ENCODE data around the gene GTF2IRD1. TPM values are rescaled to one million over a fixed set of nuclear protein-coding genes. Genes with fewer than 3 reads are reported as not detected.
A peak's percentile ranks its signal among the peaks of the same experiment; 100 is the strongest.

The GTF2IRD1 gene
- polyA plus RNA-seq, 3 donors: not detected

DNA sequence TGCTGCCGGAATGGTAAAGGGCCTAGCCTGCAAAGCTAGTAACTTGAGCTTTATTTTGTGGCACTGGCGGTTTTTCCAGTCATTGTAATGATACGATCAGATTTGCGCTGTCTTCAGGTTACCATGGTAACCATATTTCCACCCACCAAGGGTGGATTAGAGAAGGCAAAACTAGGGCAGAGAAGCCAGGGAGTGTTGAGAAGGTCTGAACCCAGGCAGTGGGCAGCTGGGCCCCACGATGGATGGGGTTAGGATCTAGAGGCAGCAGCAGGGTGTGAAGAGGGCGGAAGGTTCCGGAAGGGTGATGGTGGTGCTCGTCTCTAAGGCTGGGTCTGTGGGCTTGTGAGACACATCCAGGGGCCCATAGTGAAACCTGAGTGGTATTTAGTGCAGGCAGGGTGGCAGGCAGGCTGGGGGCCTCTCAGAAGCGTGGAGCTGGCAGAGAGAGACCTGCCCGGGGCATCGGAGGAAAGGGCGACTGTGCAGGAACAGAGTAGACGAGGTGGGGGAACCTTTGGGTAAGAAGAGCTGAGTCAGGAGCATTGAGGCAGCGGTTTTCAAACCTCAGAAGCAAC lies 115.9 kb downstream of the GTF2IRD1 start:
- Histone ChIP-seq H3K79me2 (ENCODE audit: insufficient read depth, low read length) (no peaks in the 10 kb centered on the region), H3K4me1 (ENCODE audit: control insufficient read depth in 1 of 2, insufficient read depth in 2 of 2, low read length in 2 of 2) (no peaks in the 10 kb centered on the region)
- no peak for DNase-seq

DNA sequence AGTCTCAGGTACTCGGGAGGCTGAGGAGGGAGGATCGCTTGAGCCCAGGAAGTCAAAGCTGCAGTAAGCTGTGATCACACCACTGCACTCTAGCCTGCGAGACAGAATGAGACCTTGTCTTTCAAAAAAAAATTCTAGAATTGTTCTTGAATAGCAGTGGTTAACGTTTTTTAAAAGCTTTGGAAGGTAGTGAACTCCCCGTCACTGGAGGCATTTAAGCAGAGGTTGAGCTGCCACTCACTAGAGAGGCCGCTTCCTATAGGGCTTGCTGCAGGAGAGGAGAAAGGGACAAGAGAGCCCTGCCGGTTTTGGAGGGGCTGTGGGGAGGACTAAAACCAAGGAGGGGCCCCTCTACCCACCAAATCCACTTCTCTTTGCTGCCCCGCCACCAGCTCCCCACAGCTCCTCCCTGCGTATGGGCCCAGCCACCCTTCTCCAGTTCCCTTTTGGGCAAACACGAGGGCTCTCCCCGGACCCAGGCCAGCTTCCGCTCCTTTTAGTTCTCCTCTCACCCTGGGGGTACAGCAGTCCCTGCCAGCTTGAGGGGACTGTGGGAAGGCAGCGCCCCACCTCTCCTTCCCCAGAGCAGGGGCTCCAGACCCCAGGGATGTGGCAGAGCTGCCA lies 116.9 kb downstream of the GTF2IRD1 start:
- Histone ChIP-seq H3K27me3 (ENCODE audit: control insufficient read depth in 2 of 2, insufficient read depth in 2 of 2, low read length in 2 of 2) (no peaks in the 10 kb centered on the region), H3K4me1 (ENCODE audit: control insufficient read depth in 1 of 2, insufficient read depth in 2 of 2, low read length in 2 of 2) (no peaks in the 10 kb centered on the region), H3K79me2 (ENCODE audit: insufficient read depth, low read length) (no peaks in the 10 kb centered on the region), H4K20me1 (ENCODE audit: insufficient read depth, low read length) (no peaks in the 10 kb centered on the region), H3K36me3 (replicated peaks in 1 of 2; ENCODE audit: control insufficient read depth in 1 of 2, insufficient read depth in 2 of 2, low read length in 2 of 2) (no peaks in the 10 kb centered on the region), H3K9ac (ENCODE audit: insufficient read depth, low read length, poor library complexity, severe bottlenecking) (no peak overlapping the region), H3K27ac (ENCODE audit: low read depth in 1 of 2, low read length in 2 of 2) (no peak overlapping the region), H3K4me3 (replicated peaks in 1 of 3; ENCODE audit: low read depth in 2 of 3, low read length in 3 of 3) (no peak overlapping the region), H2AFZ (ENCODE audit: insufficient read depth, low read depth, low read length, poor library complexity, severe bottlenecking) (no peak overlapping the region), H3K9me3 (replicated peaks in 1 of 2; ENCODE audit: control insufficient read depth in 1 of 2, insufficient read depth in 1 of 2, low read length in 2 of 2) (no peaks in the 10 kb centered on the region), H3K4me2 (replicated peaks; ENCODE audit: extremely low read depth, low read length, poor library complexity, severe bottlenecking) (no peak overlapping the region)
- Mint-ChIP-seq H3K9me3 (peaks cover 0 to 1% (median 0%) of the 10 kb centered on the region in 7 donors), H3K36me3 (no peaks in the 10 kb centered on the region), H3K27ac (peak overlapping the region in 1 of 7 donors; percentile 23), H3K4me1 (peaks cover 8% of the 10 kb centered on the region), H3K27me3 (ENCODE audit: low read depth in 3 of 3) (peaks cover 0 to 2% (median 2%) of the 10 kb centered on the region in 3 donors), H3K4me3 (no peak overlapping the region)
- TF ChIP-seq, protein P1, sequence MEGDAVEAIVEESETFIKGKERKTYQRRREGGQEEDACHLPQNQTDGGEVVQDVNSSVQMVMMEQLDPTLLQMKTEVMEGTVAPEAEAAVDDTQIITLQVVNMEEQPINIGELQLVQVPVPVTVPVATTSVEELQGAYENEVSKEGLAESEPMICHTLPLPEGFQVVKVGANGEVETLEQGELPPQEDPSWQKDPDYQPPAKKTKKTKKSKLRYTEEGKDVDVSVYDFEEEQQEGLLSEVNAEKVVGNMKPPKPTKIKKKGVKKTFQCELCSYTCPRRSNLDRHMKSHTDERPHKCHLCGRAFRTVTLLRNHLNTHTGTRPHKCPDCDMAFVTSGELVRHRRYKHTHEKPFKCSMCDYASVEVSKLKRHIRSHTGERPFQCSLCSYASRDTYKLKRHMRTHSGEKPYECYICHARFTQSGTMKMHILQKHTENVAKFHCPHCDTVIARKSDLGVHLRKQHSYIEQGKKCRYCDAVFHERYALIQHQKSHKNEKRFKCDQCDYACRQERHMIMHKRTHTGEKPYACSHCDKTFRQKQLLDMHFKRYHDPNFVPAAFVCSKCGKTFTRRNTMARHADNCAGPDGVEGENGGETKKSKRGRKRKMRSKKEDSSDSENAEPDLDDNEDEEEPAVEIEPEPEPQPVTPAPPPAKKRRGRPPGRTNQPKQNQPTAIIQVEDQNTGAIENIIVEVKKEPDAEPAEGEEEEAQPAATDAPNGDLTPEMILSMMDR (IDR thresholded peaks at IDR 0.05): no peak
- no peak for DNase-seq
- intact Hi-C loops (cut with micrococcal nuclease): no loop called here
- WGBS (ENCODE audit: insufficient coverage): 85% methylated on average over 10 of the region's 13 CpGs

More for the DNA sequence above, 115.9 kb downstream of the GTF2IRD1 start:
- Mint-ChIP-seq H3K27ac (peak overlapping the region in 1 of 7 donors; percentile 17), H3K27me3 (ENCODE audit: low read depth in 3 of 3) (peaks cover 0 to 2% (median 0%) of the 10 kb centered on the region in 3 donors), H3K4me1 (no peaks in the 10 kb centered on the region), H3K9me3 (peaks cover 0 to 1% (median 0%) of the 10 kb centered on the region in 7 donors), H3K4me3 (no peak overlapping the region), H3K36me3 (no peaks in the 10 kb centered on the region)
- Histone ChIP-seq H3K4me3 (replicated peaks in 1 of 3; ENCODE audit: low read depth in 2 of 3, low read length in 3 of 3) (no peak overlapping the region), H3K36me3 (replicated peaks in 1 of 2; ENCODE audit: control insufficient read depth in 1 of 2, insufficient read depth in 2 of 2, low read length in 2 of 2) (no peaks in the 10 kb centered on the region), H4K20me1 (ENCODE audit: insufficient read depth, low read length) (no peaks in the 10 kb centered on the region), H3K27ac (ENCODE audit: low read depth in 1 of 2, low read length in 2 of 2) (no peak overlapping the region), H3K9me3 (replicated peaks in 1 of 2; ENCODE audit: control insufficient read depth in 1 of 2, insufficient read depth in 1 of 2, low read length in 2 of 2) (no peaks in the 10 kb centered on the region), H3K9ac (ENCODE audit: insufficient read depth, low read length, poor library complexity, severe bottlenecking) (no peak overlapping the region), H3K27me3 (ENCODE audit: control insufficient read depth in 2 of 2, insufficient read depth in 2 of 2, low read length in 2 of 2) (no peaks in the 10 kb centered on the region), H3K4me2 (replicated peaks; ENCODE audit: extremely low read depth, low read length, poor library complexity, severe bottlenecking) (no peak overlapping the region), H2AFZ (ENCODE audit: insufficient read depth, low read depth, low read length, poor library complexity, severe bottlenecking) (no peak overlapping the region)
- TF ChIP-seq, protein P1 (IDR thresholded peaks at IDR 0.05): no peak
- WGBS (ENCODE audit: insufficient coverage): 91% methylated on average over 10 of the region's 14 CpGs
- intact Hi-C loops (cut with micrococcal nuclease): loop anchor here in 1 of 2 donors (5.0 kb wide), 1 partner anchor 117 kb away; the partner anchor contains the start of gene GTF2IRD1

All from CD14-positive monocyte (primary cell).